Measurements from ENCODE around the gene NFE2. TPM values are rescaled to one million over a fixed set of nuclear protein-coding genes. Genes with fewer than 3 reads are reported as not detected.

NFE2 gene
- polyA plus RNA-seq, 1 donor (not counting 4 experiments of a cell fraction or from before 2014, with no cell fraction given) = 0.25 TPM

DNA sequence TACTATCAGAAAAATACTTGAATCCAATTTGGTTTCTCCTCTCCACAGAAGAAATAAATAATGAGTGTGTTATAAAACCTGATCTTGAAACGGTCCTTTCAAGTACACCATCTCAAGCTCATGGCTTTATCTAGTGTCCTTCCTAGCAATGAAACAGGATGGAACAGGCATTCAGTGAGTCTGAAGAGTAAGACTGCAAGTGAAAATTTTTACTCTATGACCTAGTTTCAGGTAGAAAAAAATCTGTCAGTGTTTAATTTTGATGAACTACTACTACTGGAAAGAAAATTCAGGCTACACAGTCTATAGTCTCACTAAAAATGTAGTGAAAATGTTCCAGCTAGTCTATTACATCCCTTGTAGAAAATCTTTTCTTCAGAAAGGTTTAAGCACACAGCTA lies 28.6 kb downstream of the NFE2 start:
- FAIRE-seq = no peak
- dilution Hi-C loops (cut with MboI; ENCODE audit: extremely low pct_ligation_motif_present, low sequenced_read_pairs) = no loop called here
- no peak overlapping the region for H3K4me3 ChIP-seq (ENCODE audit: control insufficient read depth in 2 of 3, extremely low read depth in 1 of 3, insufficient read depth in 2 of 3, low read depth in 1 of 3, low read length in 3 of 3)
- H3K79me2 ChIP-seq (ENCODE audit: control insufficient read depth, insufficient read depth, low read length) = peaks cover 32% of the 10 kb centered on the region
- H3K9me3 ChIP-seq (ENCODE audit: control insufficient read depth, low read depth, low read length) = no peaks in the 10 kb centered on the region
- no peaks in the 10 kb centered on the region for H3K4me1 ChIP-seq (ENCODE audit: control insufficient read depth, extremely low read depth, insufficient read depth, low read length)
- H3K27ac ChIP-seq (ENCODE audit: control insufficient read depth, insufficient read depth, low read length) = no peak overlapping the region
- no peaks in the 10 kb centered on the region for H3K9me1 ChIP-seq (ENCODE audit: control insufficient read depth, extremely low read depth, insufficient read depth, low read length)
- no peak for DNase-seq (ENCODE audit: low read depth, low spot score)
- peaks cover 2 to 7% of the 10 kb centered on the region in 2 experiments for H3K36me3 ChIP-seq (ENCODE audit: control insufficient read depth in 2 of 2, extremely low read depth in 1 of 2, insufficient read depth in 2 of 2, low read length in 2 of 2)
- no peak overlapping the region for H2AFZ ChIP-seq (ENCODE audit: control insufficient read depth, low read length)
- H3K9ac ChIP-seq (ENCODE audit: control insufficient read depth, extremely low read depth, insufficient read depth, low read length) = no peak overlapping the region
- no peaks in the 10 kb centered on the region for H4K20me1 ChIP-seq (ENCODE audit: control insufficient read depth, extremely low read depth, insufficient read depth, low read length)
- H3K27me3 ChIP-seq (ENCODE audit: control insufficient read depth, extremely low read depth, insufficient read depth, low read length) = no peaks in the 10 kb centered on the region
- TF ChIP-seq, protein P1, sequence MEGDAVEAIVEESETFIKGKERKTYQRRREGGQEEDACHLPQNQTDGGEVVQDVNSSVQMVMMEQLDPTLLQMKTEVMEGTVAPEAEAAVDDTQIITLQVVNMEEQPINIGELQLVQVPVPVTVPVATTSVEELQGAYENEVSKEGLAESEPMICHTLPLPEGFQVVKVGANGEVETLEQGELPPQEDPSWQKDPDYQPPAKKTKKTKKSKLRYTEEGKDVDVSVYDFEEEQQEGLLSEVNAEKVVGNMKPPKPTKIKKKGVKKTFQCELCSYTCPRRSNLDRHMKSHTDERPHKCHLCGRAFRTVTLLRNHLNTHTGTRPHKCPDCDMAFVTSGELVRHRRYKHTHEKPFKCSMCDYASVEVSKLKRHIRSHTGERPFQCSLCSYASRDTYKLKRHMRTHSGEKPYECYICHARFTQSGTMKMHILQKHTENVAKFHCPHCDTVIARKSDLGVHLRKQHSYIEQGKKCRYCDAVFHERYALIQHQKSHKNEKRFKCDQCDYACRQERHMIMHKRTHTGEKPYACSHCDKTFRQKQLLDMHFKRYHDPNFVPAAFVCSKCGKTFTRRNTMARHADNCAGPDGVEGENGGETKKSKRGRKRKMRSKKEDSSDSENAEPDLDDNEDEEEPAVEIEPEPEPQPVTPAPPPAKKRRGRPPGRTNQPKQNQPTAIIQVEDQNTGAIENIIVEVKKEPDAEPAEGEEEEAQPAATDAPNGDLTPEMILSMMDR (optimal IDR thresholded peaks at IDR 0.05 in 1 of 3, IDR thresholded peaks at IDR 0.05 in 1 of 3, conservative IDR thresholded peaks at IDR 0.05 in 1 of 3; ENCODE audit: extremely low read depth in 1 of 3, insufficient read depth in 2 of 3, low read length in 3 of 3) = no peak
- TF ChIP-seq EZH2 (IDR thresholded peaks at IDR 0.05; ENCODE audit: low read length) = no peak
- H3K4me2 ChIP-seq (ENCODE audit: control insufficient read depth, extremely low read depth, insufficient read depth, low read depth, low read length) = no peak overlapping the region

DNA sequence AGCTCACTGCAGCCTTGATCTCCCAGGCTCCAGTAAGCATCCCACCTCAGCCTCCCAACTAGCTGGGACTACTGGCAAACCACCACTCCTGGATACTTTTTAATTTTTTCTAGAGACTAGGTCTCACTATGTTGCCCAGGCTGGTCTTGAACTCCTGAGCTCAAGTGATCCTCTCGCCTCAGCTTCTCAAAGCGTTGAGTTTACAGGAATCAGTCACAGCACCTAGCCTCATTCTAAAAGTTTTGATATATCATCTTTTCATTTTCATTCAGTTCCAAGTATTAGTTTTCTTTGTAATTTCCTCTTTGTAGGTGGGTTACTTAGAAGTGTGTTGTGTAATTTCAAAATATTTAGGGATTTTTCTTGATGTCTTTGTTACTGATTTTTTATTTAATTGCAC lies 30.5 kb downstream of the NFE2 start:
- Histone ChIP-seq H2AFZ (ENCODE audit: control insufficient read depth, low read length) (no peak overlapping the region), H3K4me3 (ENCODE audit: control insufficient read depth in 2 of 3, extremely low read depth in 1 of 3, insufficient read depth in 2 of 3, low read depth in 1 of 3, low read length in 3 of 3) (no peak overlapping the region), H3K4me1 (ENCODE audit: control insufficient read depth, extremely low read depth, insufficient read depth, low read length) (no peaks in the 10 kb centered on the region), H4K20me1 (ENCODE audit: control insufficient read depth, extremely low read depth, insufficient read depth, low read length) (no peaks in the 10 kb centered on the region), H3K9me1 (ENCODE audit: control insufficient read depth, extremely low read depth, insufficient read depth, low read length) (no peaks in the 10 kb centered on the region), H3K4me2 (ENCODE audit: control insufficient read depth, extremely low read depth, insufficient read depth, low read depth, low read length) (no peak overlapping the region), H3K9me3 (ENCODE audit: control insufficient read depth, low read depth, low read length) (no peaks in the 10 kb centered on the region), H3K27ac (ENCODE audit: control insufficient read depth, insufficient read depth, low read length) (no peak overlapping the region), H3K36me3 (ENCODE audit: control insufficient read depth in 2 of 2, extremely low read depth in 1 of 2, insufficient read depth in 2 of 2, low read length in 2 of 2) (peaks cover 2 to 7% of the 10 kb centered on the region in 2 experiments), H3K9ac (ENCODE audit: control insufficient read depth, extremely low read depth, insufficient read depth, low read length) (no peak overlapping the region), H3K79me2 (ENCODE audit: control insufficient read depth, insufficient read depth, low read length) (peaks cover 17% of the 10 kb centered on the region), H3K27me3 (ENCODE audit: control insufficient read depth, extremely low read depth, insufficient read depth, low read length) (no peaks in the 10 kb centered on the region)
- DNase-seq (ENCODE audit: low read depth, low spot score) (no peak), FAIRE-seq (no peak)
- TF ChIP-seq, protein P1 (optimal IDR thresholded peaks at IDR 0.05 in 1 of 3, IDR thresholded peaks at IDR 0.05 in 1 of 3, conservative IDR thresholded peaks at IDR 0.05 in 1 of 3; ENCODE audit: extremely low read depth in 1 of 3, insufficient read depth in 2 of 3, low read length in 3 of 3) = no peak
- no peak for TF ChIP-seq EZH2 (IDR thresholded peaks at IDR 0.05; ENCODE audit: low read length)
- dilution Hi-C loops (cut with MboI; ENCODE audit: extremely low pct_ligation_motif_present, low sequenced_read_pairs) = no loop called here

All from keratinocyte (primary cell).